HepG2 (cell line): Measurements from ENCODE around the gene HBQ1. TPM values are rescaled to one million over a fixed set of nuclear protein-coding genes. Genes with fewer than 3 reads are reported as not detected.

Source experiments
- BORCS8-MEF2B ChIP-seq: sonication (generic); formaldehyde crosslinking; IDR thresholded peaks from 2 replicates; pipeline ENCODE4 v1.8.0; 2022; ENCODE audit warnings: mild to moderate bottlenecking, missing genetic modification reagents
- FIP1L1 ChIP-seq: fragments of 200-400 bp; formaldehyde crosslinking; IDR thresholded peaks from 2 replicates; pipeline ENCODE4 v1.6.1; 2018; ENCODE audit warnings: low read depth, mild to moderate bottlenecking, low read length, moderate library complexity, borderline replicate concordance; ENCODE audit not compliant: insufficient read depth
- GABPA ChIP-seq, 2 experiments: IDR thresholded peaks; 2 replicates each; pipeline ENCODE4 v1.6.1; 2011 to 2016; ENCODE audit warnings: low read depth in 2 of 2, low read length in 1 of 2, missing biosample characterization in 1 of 2, missing genetic modification characterization in 1 of 2
- HNRNPK ChIP-seq: fragments of 200-400 bp; formaldehyde crosslinking; IDR thresholded peaks from 2 replicates; pipeline ENCODE4 v1.6.1; 2018; ENCODE audit warnings: low read length, low read depth, moderate library complexity, mild to moderate bottlenecking; ENCODE audit not compliant: poor library complexity, severe bottlenecking
- MIER3 ChIP-seq: IDR thresholded peaks from 2 replicates; pipeline ENCODE4 v1.6.1; 2016; ENCODE audit warnings: missing compliant biosample characterization, borderline replicate concordance
- MYNN ChIP-seq: sonication (generic); formaldehyde crosslinking; IDR thresholded peaks from 2 replicates; pipeline ENCODE4 v1.4.0; 2020; ENCODE audit warnings: mild to moderate bottlenecking, low read depth, missing genetic modification reagents
- NCOA5 ChIP-seq: sonication (generic); formaldehyde crosslinking; IDR thresholded peaks from 2 replicates; pipeline ENCODE4 v1.4.0; 2020; ENCODE audit warnings: missing genetic modification reagents
- PHF20 ChIP-seq: sonication (generic); formaldehyde crosslinking; IDR thresholded peaks from 2 replicates; pipeline ENCODE4 v1.5.0; 2020; ENCODE audit warnings: mild to moderate bottlenecking, missing genetic modification reagents
- SRSF4 ChIP-seq: fragments of 200-400 bp; formaldehyde crosslinking; IDR thresholded peaks from one replicate; pipeline ENCODE4 v1.6.1; 2018; ENCODE audit warnings: mild to moderate bottlenecking, low read depth, low read length, moderate library complexity; ENCODE audit not compliant: poor library complexity, severe bottlenecking
- TBX3 ChIP-seq: fragments of 450-650 bp; IDR thresholded peaks from 2 replicates; pipeline ENCODE4 v1.6.1; 2017; ENCODE audit warnings: antibody characterized with exemption, mild to moderate bottlenecking, inconsistent platforms, borderline replicate concordance
- YY1 ChIP-seq: IDR thresholded peaks from 2 replicates; pipeline ENCODE4 v1.6.1; 2011; ENCODE audit warnings: low read length, low read depth, moderate library complexity, mild to moderate bottlenecking; ENCODE audit not compliant: insufficient read depth, insufficient replicate concordance
- ZFAT ChIP-seq: sonication (generic); formaldehyde crosslinking; conservative IDR thresholded peaks from 2 replicates; pipeline ENCODE4 v1.8.1; 2023; ENCODE audit warnings: missing genetic modification reagents, inconsistent platforms
- ZFP82 ChIP-seq: sonication (generic); formaldehyde crosslinking; IDR thresholded peaks from 2 replicates; pipeline ENCODE4 v1.5.1; 2020; ENCODE audit warnings: mild to moderate bottlenecking, missing genetic modification reagents, borderline replicate concordance
- ZKSCAN1 ChIP-seq: fragments of 150-350 bp; IDR thresholded peaks from 2 replicates; pipeline ENCODE4 v1.6.1; 2014; ENCODE audit warnings: low read length
- polyA plus RNA-seq, 8 experiments: library from polyadenylated mRNA; depleted of rRNA in 3 of 8; stranded (reverse) in 7 of 8; unstranded in 1 of 8; fragments of >200 nt; fragmentation: Illumina TruSeq in 4 of 8; extraction: Trizol in 4 of 8; gene quantifications; 2 replicates each; pipeline versions ENCODE4 v1.2.1 to v1.2.3, GENCODE V29; 2011 to 2016; ENCODE audit warnings: low read depth in 4 of 8, missing spikeins in 1 of 8, mixed read lengths in 1 of 8; ENCODE audit not compliant: insufficient read depth in 1 of 8
- total RNA-seq, 5 experiments: library from RNA; depleted of rRNA; stranded (reverse); fragments of >200 nt; fragmentation: Illumina TruSeq; extraction: Trizol; gene quantifications; 2 replicates each; pipeline ENCODE4 v1.2.3, GENCODE V29; 2016; ENCODE audit warnings: low read depth in 1 of 5
- TF ChIP-seq, protein P1 (sequence below): IDR thresholded peaks from 2 replicates; pipeline ENCODE4 v1.6.1; 2016; ENCODE audit warnings: missing compliant biosample characterization, missing genetic modification reagents, borderline replicate concordance
- TF ChIP-seq, protein P2 (sequence below): IDR thresholded peaks from 2 replicates; pipeline ENCODE4 v1.6.1; 2016; ENCODE audit warnings: missing biosample characterization, missing genetic modification reagents, low read depth
- TF ChIP-seq, protein P3 (sequence below): sonication (generic); formaldehyde crosslinking; IDR thresholded peaks from 2 replicates; pipeline ENCODE4 v1.5.0; 2020; ENCODE audit warnings: missing genetic modification reagents

Gene HBQ1
- total and polyA plus RNA-seq, 2 of the 13 experiments (the other 11 are each of a cell fraction or from before 2014, with no cell fraction given) = 4.9 to 7.4 TPM

DNA sequence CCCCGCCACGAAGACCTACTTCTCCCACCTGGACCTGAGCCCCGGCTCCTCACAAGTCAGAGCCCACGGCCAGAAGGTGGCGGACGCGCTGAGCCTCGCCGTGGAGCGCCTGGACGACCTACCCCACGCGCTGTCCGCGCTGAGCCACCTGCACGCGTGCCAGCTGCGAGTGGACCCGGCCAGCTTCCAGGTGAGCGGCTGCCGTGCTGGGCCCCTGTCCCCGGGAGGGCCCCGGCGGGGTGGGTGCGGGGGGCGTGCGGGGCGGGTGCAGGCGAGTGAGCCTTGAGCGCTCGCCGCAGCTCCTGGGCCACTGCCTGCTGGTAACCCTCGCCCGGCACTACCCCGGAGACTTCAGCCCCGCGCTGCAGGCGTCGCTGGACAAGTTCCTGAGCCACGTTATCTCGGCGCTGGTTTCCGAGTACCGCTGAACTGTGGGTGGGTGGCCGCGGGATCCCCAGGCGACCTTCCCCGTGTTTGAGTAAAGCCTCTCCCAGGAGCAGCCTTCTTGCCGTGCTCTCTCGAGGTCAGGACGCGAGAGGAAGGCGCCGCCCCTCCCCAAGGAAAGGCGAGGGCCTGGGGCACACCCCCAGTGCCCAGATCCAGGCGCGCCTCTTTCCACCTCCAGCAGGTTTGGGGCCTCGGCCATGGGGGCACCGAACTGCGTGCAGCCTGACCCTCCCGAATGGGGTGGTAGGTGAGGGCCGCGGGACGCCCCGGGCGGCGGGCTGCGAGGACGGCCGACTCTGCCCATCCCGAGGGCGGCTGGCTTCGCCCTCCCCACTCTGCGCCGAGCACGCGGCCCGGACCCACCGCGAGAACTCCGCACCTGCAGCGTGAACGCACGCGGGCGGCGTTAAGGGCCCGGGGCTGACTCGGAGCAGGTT lies 664 bp downstream of the HBQ1 start (continued):
- TF ChIP-seq, protein P1, sequence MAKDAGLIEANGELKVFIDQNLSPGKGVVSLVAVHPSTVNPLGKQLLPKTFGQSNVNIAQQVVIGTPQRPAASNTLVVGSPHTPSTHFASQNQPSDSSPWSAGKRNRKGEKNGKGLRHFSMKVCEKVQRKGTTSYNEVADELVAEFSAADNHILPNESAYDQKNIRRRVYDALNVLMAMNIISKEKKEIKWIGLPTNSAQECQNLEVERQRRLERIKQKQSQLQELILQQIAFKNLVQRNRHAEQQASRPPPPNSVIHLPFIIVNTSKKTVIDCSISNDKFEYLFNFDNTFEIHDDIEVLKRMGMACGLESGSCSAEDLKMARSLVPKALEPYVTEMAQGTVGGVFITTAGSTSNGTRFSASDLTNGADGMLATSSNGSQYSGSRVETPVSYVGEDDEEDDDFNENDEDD (CRISPR knock-in tag) = peak; percentile 98
- peak; percentile 91; the same call in 1 of the 2 replicates for TF ChIP-seq ZFP82 (CRISPR knock-in tag)
- no peak for TF ChIP-seq YY1
- TF ChIP-seq MIER3 = peak; percentile 69; the same call in 1 of the 2 replicates
- no peak for TF ChIP-seq NCOA5 (CRISPR knock-in tag)
- TF ChIP-seq MYNN = 0 out of 2 replicates have a peak, but pooled peaks have one; percentile 89
- 0 out of 2 replicates have a peak, but pooled peaks have one; percentile 57 for TF ChIP-seq PHF20
- TF ChIP-seq BORCS8-MEF2B (CRISPR knock-in tag) = peak; percentile 99
- TF ChIP-seq, protein P2, sequence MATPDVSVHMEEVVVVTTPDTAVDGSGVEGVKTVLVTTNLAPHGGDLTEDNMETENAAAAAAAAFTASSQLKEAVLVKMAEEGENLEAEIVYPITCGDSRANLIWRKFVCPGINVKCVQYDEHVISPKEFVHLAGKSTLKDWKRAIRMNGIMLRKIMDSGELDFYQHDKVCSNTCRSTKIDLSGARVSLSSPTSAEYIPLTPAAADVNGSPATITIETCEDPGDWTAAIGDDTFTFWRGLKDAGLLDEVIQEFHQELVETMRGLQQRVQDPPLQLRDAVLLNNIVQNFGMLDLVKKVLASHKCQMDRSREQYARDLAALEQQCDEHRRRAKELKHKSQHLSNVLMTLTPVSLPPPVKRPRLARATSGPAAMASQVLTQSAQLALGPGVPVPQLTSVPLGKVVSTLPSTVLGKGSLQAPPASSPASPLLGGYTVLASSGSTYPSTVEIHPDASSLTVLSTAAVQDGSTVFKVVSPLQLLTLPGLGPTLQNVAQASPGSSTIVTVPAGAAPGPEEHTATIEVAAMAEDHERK (CRISPR knock-in tag) = no peak; the same call in 1 of the 2 replicates
- peak; percentile 91 for TF ChIP-seq ZFAT (CRISPR knock-in tag)
- no peak for TF ChIP-seq GABPA (IDR thresholded peaks at IDR 0.05; ENCODE audit: low read depth, low read length)
- TF ChIP-seq GABPA (CRISPR knock-in tag; IDR thresholded peaks at IDR 0.05; ENCODE audit: low read depth) = no peak
- TF ChIP-seq, protein P3, sequence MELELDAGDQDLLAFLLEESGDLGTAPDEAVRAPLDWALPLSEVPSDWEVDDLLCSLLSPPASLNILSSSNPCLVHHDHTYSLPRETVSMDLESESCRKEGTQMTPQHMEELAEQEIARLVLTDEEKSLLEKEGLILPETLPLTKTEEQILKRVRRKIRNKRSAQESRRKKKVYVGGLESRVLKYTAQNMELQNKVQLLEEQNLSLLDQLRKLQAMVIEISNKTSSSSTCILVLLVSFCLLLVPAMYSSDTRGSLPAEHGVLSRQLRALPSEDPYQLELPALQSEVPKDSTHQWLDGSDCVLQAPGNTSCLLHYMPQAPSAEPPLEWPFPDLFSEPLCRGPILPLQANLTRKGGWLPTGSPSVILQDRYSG (CRISPR knock-in tag) = peak; percentile 98
- no peak for TF ChIP-seq SRSF4
- TF ChIP-seq HNRNPK = no peak
- no peak; the same call in 1 of the 2 replicates for TF ChIP-seq TBX3
- no peak for TF ChIP-seq FIP1L1
- TF ChIP-seq ZKSCAN1 = no peak
